ENCODE results near the gene UGT1A3.

GRCh38 chr2:233799716-233800115 is 70.9 kb downstream of the UGT1A3 start:
- TF ChIP-seq BHLHE40 (IDR thresholded peaks at IDR 0.05; ENCODE audit: borderline replicate concordance) (no peak), CTBP1 (IDR thresholded peaks at IDR 0.05; ENCODE audit: borderline replicate concordance) (no peak), SUZ12 (IDR thresholded peaks at IDR 0.05) (no peak), SP1 (IDR thresholded peaks at IDR 0.05) (no peak), HDGF (IDR thresholded peaks at IDR 0.05; ENCODE audit: borderline replicate concordance) (no peak), TARDBP (IDR thresholded peaks at IDR 0.05) (no peak), FOXA1 (IDR thresholded peaks at IDR 0.05) (no peak), FOXK2 (IDR thresholded peaks at IDR 0.05) (no peak), ELF4 (IDR thresholded peaks at IDR 0.05) (no peak)

Measured in HEK293T (cell line).